Ishikawa (cell line): ENCODE data around the gene DCLRE1B.

ENCODE experiments used
- CEBPB ChIP-seq: IDR thresholded peaks from 2 replicates; pipeline ENCODE4 v1.6.1; 2012
- CREB1 ChIP-seq: IDR thresholded peaks from 2 replicates; pipeline ENCODE4 v1.6.1; 2012; ENCODE audit warnings: low read depth
- EGR1 ChIP-seq: IDR thresholded peaks from 2 replicates; pipeline ENCODE4 v1.6.1; 2012
- EP300 ChIP-seq: IDR thresholded peaks from 2 replicates; pipeline ENCODE4 v1.6.1; 2012; ENCODE audit warnings: borderline replicate concordance
- FOXM1 ChIP-seq: IDR thresholded peaks from 2 replicates; pipeline ENCODE4 v1.6.1; 2012; ENCODE audit warnings: low read depth, borderline replicate concordance
- NFIC ChIP-seq: IDR thresholded peaks from 2 replicates; pipeline ENCODE4 v1.6.1; 2012
- RAD21 ChIP-seq: IDR thresholded peaks from 2 replicates; pipeline ENCODE4 v1.6.1; 2012; ENCODE audit warnings: low read depth
- TAF1 ChIP-seq: IDR thresholded peaks from 2 replicates; pipeline ENCODE4 v1.6.1; 2012; ENCODE audit warnings: low read depth, mild to moderate bottlenecking
- TCF12 ChIP-seq: IDR thresholded peaks from 2 replicates; pipeline ENCODE4 v1.6.1; 2012; ENCODE audit warnings: low read depth
- TEAD4 ChIP-seq: IDR thresholded peaks from 2 replicates; pipeline ENCODE4 v1.6.1; 2012
- USF1 ChIP-seq: IDR thresholded peaks from 2 replicates; pipeline ENCODE4 v1.6.1; 2012
- YY1 ChIP-seq: IDR thresholded peaks from 2 replicates; pipeline ENCODE4 v1.6.1; 2012; ENCODE audit warnings: low read depth
- ZBTB7A ChIP-seq: IDR thresholded peaks from 2 replicates; pipeline ENCODE4 v1.6.1; 2012; ENCODE audit warnings: low read depth
- TF ChIP-seq, protein P1 (sequence below): IDR thresholded peaks from 2 replicates; pipeline ENCODE4 v1.6.1; 2012
- TF ChIP-seq, protein P2 (sequence below): IDR thresholded peaks from 2 replicates; pipeline ENCODE4 v1.6.1; 2012; ENCODE audit warnings: low read depth, mild to moderate bottlenecking

Gene DCLRE1B

GRCh38 chr1:113913887-113914664, 8.9 kb downstream of the DCLRE1B start:
- TF ChIP-seq, protein P1, sequence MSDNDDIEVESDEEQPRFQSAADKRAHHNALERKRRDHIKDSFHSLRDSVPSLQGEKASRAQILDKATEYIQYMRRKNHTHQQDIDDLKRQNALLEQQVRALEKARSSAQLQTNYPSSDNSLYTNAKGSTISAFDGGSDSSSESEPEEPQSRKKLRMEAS: no peak
- TF ChIP-seq ZBTB7A: no peak
- TF ChIP-seq CEBPB: no peak
- no peak for TF ChIP-seq FOXM1
- no peak for TF ChIP-seq EGR1
- no peak for TF ChIP-seq EP300
- TF ChIP-seq, protein P2, sequence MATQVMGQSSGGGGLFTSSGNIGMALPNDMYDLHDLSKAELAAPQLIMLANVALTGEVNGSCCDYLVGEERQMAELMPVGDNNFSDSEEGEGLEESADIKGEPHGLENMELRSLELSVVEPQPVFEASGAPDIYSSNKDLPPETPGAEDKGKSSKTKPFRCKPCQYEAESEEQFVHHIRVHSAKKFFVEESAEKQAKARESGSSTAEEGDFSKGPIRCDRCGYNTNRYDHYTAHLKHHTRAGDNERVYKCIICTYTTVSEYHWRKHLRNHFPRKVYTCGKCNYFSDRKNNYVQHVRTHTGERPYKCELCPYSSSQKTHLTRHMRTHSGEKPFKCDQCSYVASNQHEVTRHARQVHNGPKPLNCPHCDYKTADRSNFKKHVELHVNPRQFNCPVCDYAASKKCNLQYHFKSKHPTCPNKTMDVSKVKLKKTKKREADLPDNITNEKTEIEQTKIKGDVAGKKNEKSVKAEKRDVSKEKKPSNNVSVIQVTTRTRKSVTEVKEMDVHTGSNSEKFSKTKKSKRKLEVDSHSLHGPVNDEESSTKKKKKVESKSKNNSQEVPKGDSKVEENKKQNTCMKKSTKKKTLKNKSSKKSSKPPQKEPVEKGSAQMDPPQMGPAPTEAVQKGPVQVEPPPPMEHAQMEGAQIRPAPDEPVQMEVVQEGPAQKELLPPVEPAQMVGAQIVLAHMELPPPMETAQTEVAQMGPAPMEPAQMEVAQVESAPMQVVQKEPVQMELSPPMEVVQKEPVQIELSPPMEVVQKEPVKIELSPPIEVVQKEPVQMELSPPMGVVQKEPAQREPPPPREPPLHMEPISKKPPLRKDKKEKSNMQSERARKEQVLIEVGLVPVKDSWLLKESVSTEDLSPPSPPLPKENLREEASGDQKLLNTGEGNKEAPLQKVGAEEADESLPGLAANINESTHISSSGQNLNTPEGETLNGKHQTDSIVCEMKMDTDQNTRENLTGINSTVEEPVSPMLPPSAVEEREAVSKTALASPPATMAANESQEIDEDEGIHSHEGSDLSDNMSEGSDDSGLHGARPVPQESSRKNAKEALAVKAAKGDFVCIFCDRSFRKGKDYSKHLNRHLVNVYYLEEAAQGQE: no peak
- TF ChIP-seq TAF1: no peak
- TF ChIP-seq NFIC: no peak
- TF ChIP-seq YY1: no peak
- no peak for TF ChIP-seq TCF12
- TF ChIP-seq CREB1: no peak
- no peak for TF ChIP-seq TEAD4
- TF ChIP-seq USF1: no peak

DNA sequence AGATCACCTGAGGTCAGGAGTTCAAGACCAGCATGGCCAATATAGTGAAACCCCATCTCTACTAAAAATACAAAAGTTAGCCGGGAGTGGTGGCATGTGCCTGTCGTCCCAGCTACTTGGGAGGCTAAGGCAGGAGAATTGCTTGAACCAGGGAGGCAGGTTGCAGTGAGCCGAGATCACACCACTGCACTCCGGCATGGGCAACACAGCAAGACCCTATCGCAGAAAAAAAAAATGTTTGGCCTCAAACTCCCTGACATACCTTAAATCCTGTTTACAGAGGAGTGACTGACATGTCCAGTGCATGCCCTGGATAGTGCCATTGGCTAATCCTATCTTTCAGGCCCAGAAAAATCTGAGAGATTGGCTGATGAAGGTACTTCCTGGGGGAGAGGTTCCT, 11.8 kb downstream of the DCLRE1B start:
- no peak for TF ChIP-seq RAD21
- TF ChIP-seq, protein P1: no peak
- TF ChIP-seq USF1: no peak
- no peak for TF ChIP-seq YY1
- no peak for TF ChIP-seq ZBTB7A
- TF ChIP-seq, protein P2: no peak
- TF ChIP-seq CEBPB: no peak
- TF ChIP-seq TCF12: no peak
- TF ChIP-seq EGR1: no peak
- TF ChIP-seq TEAD4: no peak
- no peak for TF ChIP-seq NFIC
- TF ChIP-seq CREB1: no peak
- no peak for TF ChIP-seq FOXM1
- no peak for TF ChIP-seq EP300
- no peak for TF ChIP-seq TAF1

DNA sequence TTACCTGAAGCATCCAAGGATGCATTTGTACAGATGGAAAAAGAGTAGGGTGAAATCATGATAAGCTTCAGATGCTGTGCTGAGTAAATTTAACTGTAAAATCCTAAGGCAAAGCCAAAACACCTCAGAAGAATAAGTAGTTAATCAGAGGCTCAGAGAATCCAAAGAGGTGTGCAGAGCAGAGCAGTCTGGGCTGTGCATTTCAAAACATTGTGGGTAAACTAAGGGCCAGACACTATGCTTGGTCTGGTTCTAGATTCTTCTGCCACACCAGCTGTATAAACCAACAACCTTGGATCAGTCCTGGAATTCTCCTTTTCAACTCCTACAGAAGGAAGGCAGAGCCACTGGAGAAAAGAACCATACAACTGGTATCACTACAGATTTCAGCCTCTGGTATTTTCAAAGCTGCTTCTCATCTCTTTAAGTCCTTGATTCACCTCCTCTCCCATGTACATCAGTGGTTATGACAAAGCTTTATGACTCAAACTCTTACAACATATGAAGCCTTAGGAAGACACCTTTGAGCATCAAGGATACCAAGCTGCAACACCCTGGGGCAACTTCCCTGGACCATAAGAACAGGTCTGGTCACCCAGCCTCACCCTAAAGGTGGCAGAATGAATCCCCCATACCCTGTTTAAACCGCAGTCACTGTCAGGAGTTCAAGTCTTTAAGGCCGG, 12.4 kb downstream of the DCLRE1B start:
- TF ChIP-seq, protein P2: no peak
- TF ChIP-seq CEBPB (no peak), EGR1 (no peak), NFIC (no peak), FOXM1 (no peak), CREB1 (no peak), YY1 (no peak), USF1 (no peak), TAF1 (no peak), ZBTB7A (no peak)
- TF ChIP-seq, protein P1: no peak
